GM21786 (cell line): ENCODE data around the gene PGF.
"Not testable (repeated sequence)": the region's sequence is repeated elsewhere in the genome, so short reads cannot be mapped to it uniquely, and the experiment has no call there.

ENCODE experiments used
- ATAC-seq: cut with Tn5 transposase; IDR thresholded peaks from one replicate; pipeline ENCODE4 v1.9.1; 2021; ENCODE audit not compliant: unreplicated experiment

PGF gene

GRCh38 chr14:74955229-74956026, at the start of gene PGF:
Gene PGF (minus strand): TSS chr14:74955597. CDS start chr14:74955242, 355 bp downstream.
- no peak for ATAC-seq

GRCh38 chr14:75003250-75004027, 48.0 kb upstream of the PGF start:
- ATAC-seq, result no peak

GRCh38 chr14:75002392-75003249, 47.2 kb upstream of the PGF start, which contains the start of gene EIF2B2:
Gene EIF2B2 (plus strand): TSS chr14:75002921. CDS start chr14:75002991, 70 bp downstream.
- ATAC-seq, result peak; percentile 98

GRCh38 chr14:75001899-75002298, 46.5 kb upstream of the PGF start:
- ATAC-seq, result no peak

GRCh38 chr14:75001261-75001660, 45.9 kb upstream of the PGF start:
- ATAC-seq, result no peak

GRCh38 chr14:74995781-74996180, 40.4 kb upstream of the PGF start:
- not testable (repeated sequence) for ATAC-seq

GRCh38 chr14:74994182-74994581, 38.8 kb upstream of the PGF start:
- not testable (repeated sequence) for ATAC-seq

- ATAC-seq, result no peak
Measured at GRCh38 chr14:74988993-74989392, 33.6 kb upstream of the PGF start.

- no peak for ATAC-seq
Measured at GRCh38 chr14:74988131-74988530, 32.7 kb upstream of the PGF start.

- no peak for ATAC-seq
Measured at GRCh38 chr14:74985806-74986205, 30.4 kb upstream of the PGF start.

- no peak for ATAC-seq
Measured at GRCh38 chr14:74985028-74985310, 29.6 kb upstream of the PGF start.

- ATAC-seq, result no peak
Measured at GRCh38 chr14:74984236-74985027, 29.0 kb upstream of the PGF start.

GRCh38 chr14:74983343-74983742, 27.9 kb upstream of the PGF start:
- ATAC-seq, result no peak

GRCh38 chr14:74982661-74983060, 27.3 kb upstream of the PGF start:
- ATAC-seq, result no peak

GRCh38 chr14:74981833-74982232, 26.4 kb upstream of the PGF start:
- no peak for ATAC-seq

- no peak for ATAC-seq
Measured at GRCh38 chr14:74981462-74981782, 26.0 kb upstream of the PGF start.

- no peak for ATAC-seq
Measured at GRCh38 chr14:74980731-74981461, 25.5 kb upstream of the PGF start.

GRCh38 chr14:74980398-74980730, 25.0 kb upstream of the PGF start:
- no peak for ATAC-seq

GRCh38 chr14:74979442-74980397, 24.3 kb upstream of the PGF start:
- no peak for ATAC-seq
